GM23338 (cell line): ENCODE measurements around the gene GPSM1. TPM values are rescaled to one million over a fixed set of nuclear protein-coding genes. Genes with fewer than 3 reads are reported as not detected.

ENCODE experiments used
- ATAC-seq: fragments of 200-7000 bp; cut with Tn5 transposase; 3 replicates; pipeline ENCODE4 v1.9.1; 2020
- DNase-seq: peaks from one replicate; pipeline ENCODE4 v3.0.0-alpha.2; 2015; ENCODE audit warnings: low spot score
- H2AFZ ChIP-seq: fragments of 200-600 bp; sonication (generic); 2 replicates; pipeline ENCODE4 v1.8.0; 2016; ENCODE audit warnings: antibody characterized with exemption, mild to moderate bottlenecking, moderate library complexity
- H3F3A ChIP-seq: fragments of 200-600 bp; sonication (generic); replicated peaks from 2 replicates; pipeline ENCODE4 v1.8.0; 2017; ENCODE audit warnings: antibody characterized with exemption, mixed run types, low read depth
- H3K27ac ChIP-seq: fragments of 200-600 bp; sonication (generic); 2 replicates; pipeline ENCODE4 v1.6.1; 2016; ENCODE audit warnings: low read depth
- H3K27me3 ChIP-seq: fragments of 200-600 bp; sonication (generic); 2 replicates; pipeline ENCODE4 v1.8.0; 2016; ENCODE audit warnings: mild to moderate bottlenecking, mixed run types, moderate library complexity; ENCODE audit not compliant: insufficient read depth
- H3K36me3 ChIP-seq: fragments of 200-600 bp; sonication (generic); 2 replicates; pipeline ENCODE4 v1.8.0; 2016; ENCODE audit warnings: mild to moderate bottlenecking; ENCODE audit not compliant: insufficient read depth
- H3K4me1 ChIP-seq: fragments of 200-600 bp; sonication (generic); 2 replicates; pipeline ENCODE4 v1.8.0; 2016; ENCODE audit warnings: mild to moderate bottlenecking, moderate library complexity; ENCODE audit not compliant: insufficient read depth
- H3K4me2 ChIP-seq: fragments of 200-600 bp; sonication (generic); 2 replicates; pipeline ENCODE4 v1.7.1; 2017; ENCODE audit warnings: mixed run types
- H3K4me3 ChIP-seq: fragments of 200-600 bp; sonication (generic); 2 replicates; pipeline ENCODE4 v1.6.1; 2016; ENCODE audit warnings: mixed run types
- H3K79me2 ChIP-seq: fragments of 200-600 bp; sonication (generic); replicated peaks from 2 replicates; pipeline ENCODE4 v1.8.0; 2017; ENCODE audit warnings: mild to moderate bottlenecking; ENCODE audit not compliant: insufficient read depth
- H3K9me2 ChIP-seq: fragments of 200-600 bp; sonication (generic); 2 replicates; pipeline ENCODE4 v1.8.0; 2017; ENCODE audit not compliant: insufficient read depth
- H4K20me1 ChIP-seq: fragments of 200-600 bp; sonication (generic); replicated peaks from 2 replicates; pipeline ENCODE4 v1.8.0; 2017; ENCODE audit warnings: mild to moderate bottlenecking; ENCODE audit not compliant: insufficient read depth
- H3K27ac Mint-ChIP-seq: 2 replicates; pipeline ENCODE4 v1.8.0; 2020; ENCODE audit warnings: inconsistent platforms, mild to moderate bottlenecking, moderate library complexity, mixed read lengths
- H3K27me3 Mint-ChIP-seq: 3 replicates; pipeline ENCODE4 v1.8.0; 2022; ENCODE audit warnings: low read depth, mild to moderate bottlenecking, moderate library complexity, mixed read lengths, inconsistent platforms; ENCODE audit not compliant: insufficient read depth, poor library complexity
- H3K36me3 Mint-ChIP-seq: 3 replicates; pipeline ENCODE4 v1.8.0; 2021; ENCODE audit warnings: low read depth, mild to moderate bottlenecking, inconsistent platforms, moderate library complexity, mixed read lengths
- H3K4me1 Mint-ChIP-seq: 3 replicates; pipeline ENCODE4 v1.8.0; 2020; ENCODE audit warnings: mild to moderate bottlenecking, inconsistent platforms, mixed read lengths
- H3K4me3 Mint-ChIP-seq: 3 replicates; pipeline ENCODE4 v1.8.0; 2021; ENCODE audit warnings: moderate library complexity, mild to moderate bottlenecking, inconsistent platforms, mixed read lengths
- H3K9me3 Mint-ChIP-seq: 3 replicates; pipeline ENCODE4 v1.8.0; 2020; ENCODE audit warnings: moderate library complexity, mild to moderate bottlenecking, inconsistent platforms, mixed read lengths
- CREB1 ChIP-seq: fragments of 250-450 bp; sonication (Bioruptor Pico); IDR thresholded peaks from 2 replicates; pipeline ENCODE4 v1.5.0; 2020; ENCODE audit warnings: low read depth, mild to moderate bottlenecking, moderate library complexity
- CTCF ChIP-seq, 2 experiments: fragments of 200-600 bp in 1 of 2; sonication (generic) in 1 of 2; conservative IDR thresholded peaks; 2 replicates each; pipeline versions ENCODE4 v1.5.1 to v1.6.1; 2016 to 2017; ENCODE audit warnings: antibody characterized with exemption in 2 of 2, low read depth in 2 of 2, mild to moderate bottlenecking in 2 of 2, moderate library complexity in 1 of 2
- EZH2 ChIP-seq: fragments of 200-600 bp; sonication (generic); IDR thresholded peaks from one replicate; pipeline ENCODE4 v1.8.0; 2017; ENCODE audit warnings: antibody characterized with exemption, mild to moderate bottlenecking, low read depth; ENCODE audit not compliant: unreplicated experiment
- JUNB ChIP-seq: IDR thresholded peaks from one replicate; pipeline ENCODE4 v1.6.1; 2016; ENCODE audit warnings: antibody characterized with exemption; ENCODE audit not compliant: unreplicated experiment
- REST ChIP-seq: IDR thresholded peaks from one replicate; pipeline ENCODE4 v1.6.1; 2018; ENCODE audit warnings: antibody characterized with exemption; ENCODE audit not compliant: unreplicated experiment
- ZNF114 ChIP-seq: fragments of 250-450 bp; sonication (Bioruptor Pico); IDR thresholded peaks from 2 replicates; pipeline ENCODE4 v1.5.0; 2020; ENCODE audit warnings: mild to moderate bottlenecking, moderate library complexity
- ZNF331 ChIP-seq: fragments of 250-450 bp; sonication (Bioruptor Pico); IDR thresholded peaks from 2 replicates; pipeline ENCODE4 v1.5.0; 2020; ENCODE audit warnings: low read depth, mild to moderate bottlenecking, moderate library complexity
- ZNF462 ChIP-seq: fragments of 250-450 bp; sonication (Bioruptor Pico); IDR thresholded peaks from 2 replicates; pipeline ENCODE4 v1.5.0; 2020; ENCODE audit warnings: mild to moderate bottlenecking, moderate library complexity
- polyA plus RNA-seq: library from polyadenylated mRNA; unstranded; fragments of >200 nt; fragmentation: Nextera tagmentation; extraction: Ambion mirVana; gene quantifications from 2 replicates; pipeline ENCODE4 v1.2.1, GENCODE V29; 2016
- total RNA-seq: library from RNA; depleted of rRNA; stranded (reverse); fragments of >200 nt; shearing (Covaris generic); gene quantifications from 2 replicates; pipeline ENCODE4 v1.2.3, GENCODE V29; 2014

The GPSM1 gene
- total and polyA plus RNA-seq, 2 experiments from 2014 or later: 4.8 to 23.2 TPM

- TF ChIP-seq ZNF462 (CRISPR knock-in tag): no peak
Observed at GRCh38 chr9:136352682-136353081, 25.3 kb downstream of the GPSM1 start (continued).

- Mint-ChIP-seq H3K9me3 (no peaks in the 10 kb centered on the region), H3K27me3 (peaks cover 12% of the 10 kb centered on the region), H3K36me3 (no peaks in the 10 kb centered on the region), H3K4me3 (no peak overlapping the region), H3K4me1 (no peaks in the 10 kb centered on the region), H3K27ac (no peak overlapping the region)
- ATAC-seq (no peak), DNase-seq (no peak)
- Histone ChIP-seq H3K27me3 (no peaks in the 10 kb centered on the region), H3F3A (no peaks in the 10 kb centered on the region), H3K4me1 (no peaks in the 10 kb centered on the region), H3K27ac (no peak overlapping the region), H3K9me2 (no peaks in the 10 kb centered on the region), H3K36me3 (no peaks in the 10 kb centered on the region), H3K4me2 (no peak overlapping the region), H3K79me2 (no peaks in the 10 kb centered on the region), H2AFZ (no peak overlapping the region), H4K20me1 (no peaks in the 10 kb centered on the region), H3K4me3 (no peak overlapping the region)
- no peak for TF ChIP-seq EZH2
Observed at GRCh38 chr9:136353088-136353487, 25.7 kb downstream of the GPSM1 start.

- Histone ChIP-seq H3K4me1 (no peaks in the 10 kb centered on the region), H3K27ac (no peak overlapping the region), H3K36me3 (no peaks in the 10 kb centered on the region), H3F3A (no peaks in the 10 kb centered on the region), H3K9me2 (no peaks in the 10 kb centered on the region), H3K4me3 (no peak overlapping the region), H3K4me2 (no peak overlapping the region), H3K79me2 (no peaks in the 10 kb centered on the region), H2AFZ (no peak overlapping the region), H4K20me1 (no peaks in the 10 kb centered on the region), H3K27me3 (no peaks in the 10 kb centered on the region)
- DNase-seq: no peak
- no peaks in the 10 kb centered on the region for H3K36me3 Mint-ChIP-seq
- no peak for ATAC-seq
- H3K27me3 Mint-ChIP-seq: peaks cover 9% of the 10 kb centered on the region
- no peaks in the 10 kb centered on the region for H3K4me1 Mint-ChIP-seq
- H3K9me3 Mint-ChIP-seq: no peaks in the 10 kb centered on the region
- H3K27ac Mint-ChIP-seq: no peak overlapping the region
- no peak overlapping the region for H3K4me3 Mint-ChIP-seq
- TF ChIP-seq EZH2 (no peak), CREB1 (CRISPR knock-in tag) (no peak), REST (no peak), ZNF331 (CRISPR knock-in tag) (no peak), CTCF (conservative IDR thresholded peaks at IDR 0.05; ENCODE audit: low read depth in 2 of 2) (no peak), JUNB (no peak), ZNF114 (CRISPR knock-in tag) (no peak)
Observed at GRCh38 chr9:136353757-136354488, 26.6 kb downstream of the GPSM1 start.
